ENCODE measurements around the gene SMARCA1. TPM values are rescaled to one million over a fixed set of nuclear protein-coding genes. Genes with fewer than 3 reads are reported as not detected.

The SMARCA1 gene
- total and polyA plus RNA-seq, 10 of the 15 experiments (the other 5 are each of a cell fraction or from before 2014, with no cell fraction given) = 0.02 to 0.31 (median 0.08) TPM; not detected in 3

DNA sequence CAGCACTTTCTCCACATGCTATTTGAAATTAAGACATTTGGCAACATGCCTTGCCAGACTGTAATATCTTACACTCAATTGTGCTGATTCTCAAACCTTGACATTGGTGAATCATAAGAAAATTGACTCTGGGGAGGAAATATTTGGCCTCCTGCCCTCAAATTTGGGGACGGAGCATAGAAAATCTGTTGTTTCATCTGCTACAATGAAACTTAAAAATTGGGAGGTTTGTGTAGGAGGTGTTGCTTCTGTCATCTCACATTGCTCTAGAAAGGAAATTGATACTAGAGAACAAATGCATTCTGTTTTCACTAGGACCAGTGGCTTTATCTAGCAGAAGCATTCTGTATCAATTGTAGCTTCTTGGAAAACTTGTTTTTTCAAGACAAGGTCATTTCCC is 22.1 kb upstream of the SMARCA1 start:
- no peaks in the 10 kb centered on the region for H3K79me2 ChIP-seq (ENCODE audit: control insufficient read depth, insufficient read depth, low read length)
- no peaks in the 10 kb centered on the region for H3K36me3 ChIP-seq (ENCODE audit: control insufficient read depth in 2 of 2, insufficient read depth in 2 of 2, low read length in 1 of 2)
- H4K20me1 ChIP-seq (ENCODE audit: control insufficient read depth, insufficient read depth) = no peaks in the 10 kb centered on the region
- no peak overlapping the region for H3K9ac ChIP-seq (ENCODE audit: control insufficient read depth, insufficient read depth, low read length)
- FAIRE-seq (no peak), ATAC-seq (no peak), DNase-seq (ENCODE audit: low read depth, low spot score) (no peak)
- intact Hi-C loops (cut with micrococcal nuclease; ENCODE audit: unreplicated experiment) = no loop called here
- in situ Hi-C loops (cut with MboI) = no loop called here
- no peak overlapping the region for H3K4me2 ChIP-seq (ENCODE audit: control insufficient read depth, insufficient read depth)
- ChIA-PET RAD21 (ENCODE audit: unreplicated experiment) (no interaction called here), POLR2A (no interaction called here), CTCF (no interaction called here), SMC1A (ENCODE audit: uncharacterized antibody, unreplicated experiment) (no interaction called here)
- H3K27ac ChIP-seq (ENCODE audit: control insufficient read depth, insufficient read depth) = no peak overlapping the region
- 100% methylated on average over 1 of the region's 1 CpG for WGBS (ENCODE audit: insufficient coverage, insufficient replicate concordance, low lambda C conversion rate, missing lambda C conversion rate)
- no peak overlapping the region for H2AFZ ChIP-seq (ENCODE audit: control insufficient read depth, low read depth, low read length)
- no peaks in the 10 kb centered on the region for H3K27me3 ChIP-seq (replicated peaks in 1 of 2; ENCODE audit: control insufficient read depth in 2 of 2, insufficient read depth in 2 of 2, low read length in 1 of 2)
- no TSS peak for BruUV-seq (replicated peaks)
- TF ChIP-seq SP1 (IDR thresholded peaks at IDR 0.05; ENCODE audit: low read depth, low read length) (no peak), MYB (IDR thresholded peaks at IDR 0.05; ENCODE audit: borderline replicate concordance, low read depth, low read length) (no peak), FOS (IDR thresholded peaks at IDR 0.05; ENCODE audit: borderline replicate concordance, extremely low read depth, insufficient read length) (no peak), MTA3 (IDR thresholded peaks at IDR 0.05; ENCODE audit: borderline replicate concordance, low read length) (no peak), PAX8 (IDR thresholded peaks at IDR 0.05) (no peak), TBL1XR1 (IDR thresholded peaks at IDR 0.05; ENCODE audit: low read depth, low read length) (no peak), GATAD2B (conservative IDR thresholded peaks at IDR 0.05; ENCODE audit: low read depth) (no peak), SIN3A (IDR thresholded peaks at IDR 0.05; ENCODE audit: low read depth, low read length) (no peak)
- TF ChIP-seq, protein P1, sequence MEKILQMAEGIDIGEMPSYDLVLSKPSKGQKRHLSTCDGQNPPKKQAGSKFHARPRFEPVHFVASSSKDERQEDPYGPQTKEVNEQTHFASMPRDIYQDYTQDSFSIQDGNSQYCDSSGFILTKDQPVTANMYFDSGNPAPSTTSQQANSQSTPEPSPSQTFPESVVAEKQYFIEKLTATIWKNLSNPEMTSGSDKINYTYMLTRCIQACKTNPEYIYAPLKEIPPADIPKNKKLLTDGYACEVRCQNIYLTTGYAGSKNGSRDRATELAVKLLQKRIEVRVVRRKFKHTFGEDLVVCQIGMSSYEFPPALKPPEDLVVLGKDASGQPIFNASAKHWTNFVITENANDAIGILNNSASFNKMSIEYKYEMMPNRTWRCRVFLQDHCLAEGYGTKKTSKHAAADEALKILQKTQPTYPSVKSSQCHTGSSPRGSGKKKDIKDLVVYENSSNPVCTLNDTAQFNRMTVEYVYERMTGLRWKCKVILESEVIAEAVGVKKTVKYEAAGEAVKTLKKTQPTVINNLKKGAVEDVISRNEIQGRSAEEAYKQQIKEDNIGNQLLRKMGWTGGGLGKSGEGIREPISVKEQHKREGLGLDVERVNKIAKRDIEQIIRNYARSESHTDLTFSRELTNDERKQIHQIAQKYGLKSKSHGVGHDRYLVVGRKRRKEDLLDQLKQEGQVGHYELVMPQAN (conservative IDR thresholded peaks at IDR 0.05) = no peak
- TF ChIP-seq, protein P2, sequence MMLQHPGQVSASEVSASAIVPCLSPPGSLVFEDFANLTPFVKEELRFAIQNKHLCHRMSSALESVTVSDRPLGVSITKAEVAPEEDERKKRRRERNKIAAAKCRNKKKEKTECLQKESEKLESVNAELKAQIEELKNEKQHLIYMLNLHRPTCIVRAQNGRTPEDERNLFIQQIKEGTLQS (IDR thresholded peaks at IDR 0.05; ENCODE audit: borderline replicate concordance, extremely low read depth, low read depth, low read length) = no peak
- TF ChIP-seq, protein P3, sequence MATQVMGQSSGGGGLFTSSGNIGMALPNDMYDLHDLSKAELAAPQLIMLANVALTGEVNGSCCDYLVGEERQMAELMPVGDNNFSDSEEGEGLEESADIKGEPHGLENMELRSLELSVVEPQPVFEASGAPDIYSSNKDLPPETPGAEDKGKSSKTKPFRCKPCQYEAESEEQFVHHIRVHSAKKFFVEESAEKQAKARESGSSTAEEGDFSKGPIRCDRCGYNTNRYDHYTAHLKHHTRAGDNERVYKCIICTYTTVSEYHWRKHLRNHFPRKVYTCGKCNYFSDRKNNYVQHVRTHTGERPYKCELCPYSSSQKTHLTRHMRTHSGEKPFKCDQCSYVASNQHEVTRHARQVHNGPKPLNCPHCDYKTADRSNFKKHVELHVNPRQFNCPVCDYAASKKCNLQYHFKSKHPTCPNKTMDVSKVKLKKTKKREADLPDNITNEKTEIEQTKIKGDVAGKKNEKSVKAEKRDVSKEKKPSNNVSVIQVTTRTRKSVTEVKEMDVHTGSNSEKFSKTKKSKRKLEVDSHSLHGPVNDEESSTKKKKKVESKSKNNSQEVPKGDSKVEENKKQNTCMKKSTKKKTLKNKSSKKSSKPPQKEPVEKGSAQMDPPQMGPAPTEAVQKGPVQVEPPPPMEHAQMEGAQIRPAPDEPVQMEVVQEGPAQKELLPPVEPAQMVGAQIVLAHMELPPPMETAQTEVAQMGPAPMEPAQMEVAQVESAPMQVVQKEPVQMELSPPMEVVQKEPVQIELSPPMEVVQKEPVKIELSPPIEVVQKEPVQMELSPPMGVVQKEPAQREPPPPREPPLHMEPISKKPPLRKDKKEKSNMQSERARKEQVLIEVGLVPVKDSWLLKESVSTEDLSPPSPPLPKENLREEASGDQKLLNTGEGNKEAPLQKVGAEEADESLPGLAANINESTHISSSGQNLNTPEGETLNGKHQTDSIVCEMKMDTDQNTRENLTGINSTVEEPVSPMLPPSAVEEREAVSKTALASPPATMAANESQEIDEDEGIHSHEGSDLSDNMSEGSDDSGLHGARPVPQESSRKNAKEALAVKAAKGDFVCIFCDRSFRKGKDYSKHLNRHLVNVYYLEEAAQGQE (IDR thresholded peaks at IDR 0.05; ENCODE audit: low read depth, low read length) = no peak
- TF ChIP-seq, protein P4, sequence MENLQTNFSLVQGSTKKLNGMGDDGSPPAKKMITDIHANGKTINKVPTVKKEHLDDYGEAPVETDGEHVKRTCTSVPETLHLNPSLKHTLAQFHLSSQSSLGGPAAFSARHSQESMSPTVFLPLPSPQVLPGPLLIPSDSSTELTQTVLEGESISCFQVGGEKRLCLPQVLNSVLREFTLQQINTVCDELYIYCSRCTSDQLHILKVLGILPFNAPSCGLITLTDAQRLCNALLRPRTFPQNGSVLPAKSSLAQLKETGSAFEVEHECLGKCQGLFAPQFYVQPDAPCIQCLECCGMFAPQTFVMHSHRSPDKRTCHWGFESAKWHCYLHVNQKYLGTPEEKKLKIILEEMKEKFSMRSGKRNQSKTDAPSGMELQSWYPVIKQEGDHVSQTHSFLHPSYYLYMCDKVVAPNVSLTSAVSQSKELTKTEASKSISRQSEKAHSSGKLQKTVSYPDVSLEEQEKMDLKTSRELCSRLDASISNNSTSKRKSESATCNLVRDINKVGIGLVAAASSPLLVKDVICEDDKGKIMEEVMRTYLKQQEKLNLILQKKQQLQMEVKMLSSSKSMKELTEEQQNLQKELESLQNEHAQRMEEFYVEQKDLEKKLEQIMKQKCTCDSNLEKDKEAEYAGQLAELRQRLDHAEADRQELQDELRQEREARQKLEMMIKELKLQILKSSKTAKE (IDR thresholded peaks at IDR 0.05; ENCODE audit: low read depth, poor library complexity, severe bottlenecking) = no peak
- TF ChIP-seq, protein P5, sequence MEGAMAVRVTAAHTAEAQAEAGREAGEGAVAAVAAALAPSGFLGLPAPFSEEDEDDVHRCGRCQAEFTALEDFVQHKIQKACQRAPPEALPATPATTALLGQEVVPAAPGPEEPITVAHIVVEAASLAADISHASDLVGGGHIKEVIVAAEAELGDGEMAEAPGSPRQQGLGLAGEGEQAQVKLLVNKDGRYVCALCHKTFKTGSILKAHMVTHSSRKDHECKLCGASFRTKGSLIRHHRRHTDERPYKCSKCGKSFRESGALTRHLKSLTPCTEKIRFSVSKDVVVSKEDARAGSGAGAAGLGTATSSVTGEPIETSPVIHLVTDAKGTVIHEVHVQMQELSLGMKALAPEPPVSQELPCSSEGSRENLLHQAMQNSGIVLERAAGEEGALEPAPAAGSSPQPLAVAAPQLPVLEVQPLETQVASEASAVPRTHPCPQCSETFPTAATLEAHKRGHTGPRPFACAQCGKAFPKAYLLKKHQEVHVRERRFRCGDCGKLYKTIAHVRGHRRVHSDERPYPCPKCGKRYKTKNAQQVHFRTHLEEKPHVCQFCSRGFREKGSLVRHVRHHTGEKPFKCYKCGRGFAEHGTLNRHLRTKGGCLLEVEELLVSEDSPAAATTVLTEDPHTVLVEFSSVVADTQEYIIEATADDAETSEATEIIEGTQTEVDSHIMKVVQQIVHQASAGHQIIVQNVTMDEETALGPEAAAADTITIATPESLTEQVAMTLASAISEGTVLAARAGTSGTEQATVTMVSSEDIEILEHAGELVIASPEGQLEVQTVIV (IDR thresholded peaks at IDR 0.05; ENCODE audit: borderline replicate concordance, partially characterized antibody) = no peak
- H3K9me3 ChIP-seq (replicated peaks; ENCODE audit: control insufficient read depth, insufficient read depth, low read length) = no peaks in the 10 kb centered on the region
- no peak overlapping the region for H3K4me3 ChIP-seq
- H3K4me1 ChIP-seq (ENCODE audit: control insufficient read depth, insufficient read depth, low read length) = no peaks in the 10 kb centered on the region

All from GM12878 (cell line).